ENCODE measurements around the gene FAM167B.
"Not testable (repeated sequence)": the region's sequence is repeated elsewhere in the genome, so short reads cannot be mapped to it uniquely, and the experiment has no call there.

Gene FAM167B

GRCh38 chr1:32224285-32224684, 22.7 kb upstream of the FAM167B start:
- DNase-seq, result no peak

- DNase-seq, result no peak
Measured at GRCh38 chr1:32228771-32229170, 18.3 kb upstream of the FAM167B start.

- no peak for DNase-seq
Measured at GRCh38 chr1:32231843-32232432, 15.1 kb upstream of the FAM167B start.

GRCh38 chr1:32232558-32233304, 14.3 kb upstream of the FAM167B start:
- no peak for DNase-seq

GRCh38 chr1:32234792-32235191, 12.2 kb upstream of the FAM167B start:
- no peak for DNase-seq

- DNase-seq, result no peak
Measured at GRCh38 chr1:32239337-32239736, 7.7 kb upstream of the FAM167B start.

GRCh38 chr1:32239790-32240139, 7.3 kb upstream of the FAM167B start:
- no peak for DNase-seq

- DNase-seq, result no peak
Measured at GRCh38 chr1:32240140-32240951, 6.7 kb upstream of the FAM167B start.

- no peak for DNase-seq
Measured at GRCh38 chr1:32241001-32241763, 5.8 kb upstream of the FAM167B start.

GRCh38 chr1:32242341-32242851, 4.6 kb upstream of the FAM167B start:
- no peak for DNase-seq

- DNase-seq, result no peak
Measured at GRCh38 chr1:32247452-32247851, 430 bp downstream of the FAM167B start.

GRCh38 chr1:32247983-32248889, 1.2 kb downstream of the FAM167B start:
- no peak for DNase-seq

GRCh38 chr1:32249831-32250525, 3.0 kb downstream of the FAM167B start:
- no peak for DNase-seq

GRCh38 chr1:32250893-32251716, 4.1 kb downstream of the FAM167B start, which contains the start of gene LCK:
Gene LCK, plus strand, starts transcription at chr1:32251265. Its CDS starts 23,065 bp downstream, at chr1:32274330.
- DNase-seq, result no peak

GRCh38 chr1:32255072-32256071, 8.3 kb downstream of the FAM167B start:
- DNase-seq, result no peak

GRCh38 chr1:32256473-32257226, 9.6 kb downstream of the FAM167B start:
- DNase-seq, result no peak

- DNase-seq, result no peak
Measured at GRCh38 chr1:32257227-32257508, 10.1 kb downstream of the FAM167B start.

- DNase-seq, result not testable (repeated sequence)
Measured at GRCh38 chr1:32263236-32263593, 16.2 kb downstream of the FAM167B start.
